Stomach (tissue), 9 donors: Measurements from ENCODE around the gene TOGARAM1. TPM values are rescaled to one million over a fixed set of nuclear protein-coding genes. Genes with fewer than 3 reads are reported as not detected.

Source experiments
- DNase-seq, 2 donors: peaks; one replicate each; pipeline versions ENCODE4 v3.0.0 to v3.0.0-alpha.2; 2013 to 2019
- H3K27ac ChIP-seq, 5 donors: fragments of 200-600 bp in 4 of 5; sonication (generic) in 4 of 5; one replicate each; pipeline ENCODE4 v1.5.1; 2013 to 2019; ENCODE audit warnings: mild to moderate bottlenecking in 1 of 5, moderate library complexity in 1 of 5
- H3K27me3 ChIP-seq, 3 donors: fragments of 200-600 bp; sonication (generic); one replicate each; pipeline ENCODE4 v1.5.1; 2017 to 2019; ENCODE audit warnings: mixed run types in 1 of 3
- H3K36me3 ChIP-seq, 4 donors: fragments of 200-600 bp; sonication (generic); 1 replicate in 3 of 4; 2 replicates in 1 of 4; pipeline ENCODE4 v1.5.1; 2016 to 2019
- H3K4me1 ChIP-seq, 4 donors: fragments of 200-600 bp; sonication (generic); one replicate each; pipeline ENCODE4 v1.5.1; 2016 to 2019
- H3K4me3 ChIP-seq, 4 donors: fragments of 200-600 bp; sonication (generic) in 3 of 4; one replicate each; pipeline ENCODE4 v1.5.1; 2016 to 2019; ENCODE audit warnings: mild to moderate bottlenecking in 1 of 4
- H3K9me3 ChIP-seq, 4 donors: fragments of 200-600 bp; sonication (generic); one replicate each; pipeline ENCODE4 v1.5.1; 2016 to 2019
- EP300 ChIP-seq: sonication (generic); formaldehyde crosslinking; IDR thresholded peaks from one replicate; pipeline ENCODE4 v1.6.1; 2017; ENCODE audit warnings: antibody characterized with exemption
- POLR2A ChIP-seq, 4 donors: fragments of 450-650 bp; IDR thresholded peaks; one replicate each; pipeline ENCODE4 v1.6.1; 2016; ENCODE audit warnings: antibody characterized with exemption in 4 of 4, control low read depth in 2 of 4, mild to moderate bottlenecking in 1 of 4, moderate library complexity in 1 of 4
- POLR2AphosphoS5 ChIP-seq, 3 donors: sonication (generic); formaldehyde crosslinking; IDR thresholded peaks; one replicate each; pipeline ENCODE4 v1.6.1; 2016; ENCODE audit warnings: antibody characterized with exemption in 3 of 3
- WGBS, 5 donors: extraction: QIAGEN DNeasy Blood & Tissue Kit in 3 of 5; methylation state at CpG; one replicate each; pipeline versions ENCODE4 v1.1.5 to v1.1.7; 2013 to 2018; 5-methylcytosine and 5-hydroxymethylcytosine counted together
- intact Hi-C: fragments of 100-400 bp; cut with DNase I; formaldehyde crosslinking; loops from one replicate; pipeline ENCODE4 v1.15.1; 2023; ENCODE audit warnings: low total_unique reads
- polyA plus RNA-seq, 3 donors: library from polyadenylated mRNA; stranded (reverse); fragments of 200-250 nt; gene quantifications; one replicate each; pipeline ENCODE4 v1.2.3, GENCODE V29; 2013
- total RNA-seq, 5 donors: library from RNA; depleted of rRNA; stranded (reverse); fragments of >200 nt; gene quantifications; one replicate each; pipeline versions ENCODE4 v1.1.0 to v1.2.3, GENCODE V29; 2014 to 2016
- TF ChIP-seq, protein P1 (sequence below), 7 experiments: fragments of 450-650 bp in 4 of 7; fragments of 200-600 bp in 3 of 7; sonication (generic) in 3 of 7; IDR thresholded peaks; one replicate each; pipeline ENCODE4 v1.5.1; 2016 to 2019; ENCODE audit warnings: antibody characterized with exemption in 7 of 7, control low read depth in 2 of 7, mild to moderate bottlenecking in 1 of 7
- donor health status: healthy with polysubstance abuse.
- donor health status: Bipolar disorder and iron deficiency.
- donor health status: healthy.

Gene TOGARAM1
- total and polyA plus RNA-seq, 8 donors: 2.6 to 58.0 (median 8.3) TPM

DNA sequence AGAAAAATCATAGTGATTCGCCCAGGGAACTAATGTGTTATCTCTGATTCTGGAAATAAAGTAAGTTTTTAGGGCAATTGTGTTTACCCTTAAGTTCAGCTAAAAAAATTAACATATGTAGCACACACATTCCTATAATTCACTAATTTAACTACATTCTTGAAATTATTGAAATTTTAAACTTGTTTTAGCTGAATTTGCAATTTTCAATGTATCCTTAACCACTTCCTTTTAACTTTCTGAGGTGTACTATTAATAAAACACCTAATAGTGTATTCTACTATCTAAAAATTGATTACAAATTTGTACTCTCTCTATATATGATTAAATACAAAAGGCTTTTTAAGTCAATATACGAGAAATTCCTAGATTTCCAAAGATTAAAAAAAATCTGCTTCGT, 2.5 kb upstream of the TOGARAM1 start:
- WGBS, 5 donors: 55 to 71% (median 60%) methylated on average over 3 of the region's 3 CpGs
- H3K9me3 ChIP-seq: no peaks in the 10 kb centered on the region
- TF ChIP-seq EP300: no peak
- TF ChIP-seq POLR2A (IDR thresholded peaks at IDR 0.05): no peak
- no peak for TF ChIP-seq POLR2AphosphoS5 (IDR thresholded peaks at IDR 0.05)
- H3K4me3 ChIP-seq: peak overlapping the region in 1 of 4 donors; percentile 86
- no peaks in the 10 kb centered on the region for H3K36me3 ChIP-seq
- H3K27me3 ChIP-seq: no peaks in the 10 kb centered on the region
- intact Hi-C loops: no loop called here
- peaks cover 27 to 80% (median 50%) of the 10 kb centered on the region in 4 donors for H3K4me1 ChIP-seq
- no peak overlapping the region for H3K27ac ChIP-seq
- no peak for DNase-seq

DNA sequence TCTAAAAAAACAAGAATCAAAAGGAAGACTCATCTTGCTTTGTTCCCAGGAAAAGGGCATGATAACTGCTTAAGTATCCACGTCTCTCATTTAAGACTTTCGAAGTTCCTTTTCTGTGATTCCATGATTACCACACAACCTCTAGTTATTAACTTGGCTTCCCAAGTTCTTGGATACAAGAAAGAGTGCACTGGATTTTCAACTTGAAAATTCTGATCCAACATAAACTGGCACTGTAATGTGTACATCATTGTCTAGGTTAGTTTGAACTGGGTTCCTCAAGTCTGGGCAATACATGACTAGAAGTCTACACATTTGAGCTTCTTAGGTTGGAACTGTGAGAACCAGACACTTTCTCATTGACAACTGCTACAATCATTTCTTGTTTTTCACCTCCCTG, 1.8 kb upstream of the TOGARAM1 start:
- peak overlapping the region; percentile 74 to 98 (median 89) for H3K4me3 ChIP-seq
- intact Hi-C loops: no loop called here
- DNase-seq: no peak

DNA sequence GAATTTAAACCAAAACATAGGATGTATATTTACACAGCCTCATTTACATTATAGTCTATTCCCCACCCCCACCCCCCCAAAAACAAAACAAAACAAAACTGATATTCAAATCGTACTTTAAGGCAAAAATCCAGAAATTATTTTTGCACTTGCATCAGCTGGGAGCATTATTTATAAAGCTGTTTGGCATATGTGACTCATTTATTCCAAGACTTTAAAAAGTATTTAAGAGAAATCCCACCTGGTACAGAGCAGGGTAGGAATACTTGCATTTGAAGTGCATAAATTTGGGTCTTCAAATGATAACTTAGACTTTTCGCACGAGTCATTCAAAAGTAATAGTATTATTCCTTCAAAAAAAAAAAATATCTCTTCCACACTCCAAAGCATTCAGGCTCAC, 1.3 kb upstream of the TOGARAM1 start:
- Histone ChIP-seq H3K4me3 (peak overlapping the region; percentile 74 to 98 (median 89)), H3K36me3 (no peaks in the 10 kb centered on the region), H3K27me3 (no peaks in the 10 kb centered on the region), H3K9me3 (no peaks in the 10 kb centered on the region), H3K27ac (peak overlapping the region in 4 of 5 donors; percentile 91 to 94 (median 92)), H3K4me1 (peaks cover 27 to 82% (median 57%) of the 10 kb centered on the region in 4 donors)
- 2 to 6% (median 3%) methylated on average over 3 of the region's 3 CpGs for WGBS, 5 donors
- no peak for DNase-seq
- TF ChIP-seq, protein P1, sequence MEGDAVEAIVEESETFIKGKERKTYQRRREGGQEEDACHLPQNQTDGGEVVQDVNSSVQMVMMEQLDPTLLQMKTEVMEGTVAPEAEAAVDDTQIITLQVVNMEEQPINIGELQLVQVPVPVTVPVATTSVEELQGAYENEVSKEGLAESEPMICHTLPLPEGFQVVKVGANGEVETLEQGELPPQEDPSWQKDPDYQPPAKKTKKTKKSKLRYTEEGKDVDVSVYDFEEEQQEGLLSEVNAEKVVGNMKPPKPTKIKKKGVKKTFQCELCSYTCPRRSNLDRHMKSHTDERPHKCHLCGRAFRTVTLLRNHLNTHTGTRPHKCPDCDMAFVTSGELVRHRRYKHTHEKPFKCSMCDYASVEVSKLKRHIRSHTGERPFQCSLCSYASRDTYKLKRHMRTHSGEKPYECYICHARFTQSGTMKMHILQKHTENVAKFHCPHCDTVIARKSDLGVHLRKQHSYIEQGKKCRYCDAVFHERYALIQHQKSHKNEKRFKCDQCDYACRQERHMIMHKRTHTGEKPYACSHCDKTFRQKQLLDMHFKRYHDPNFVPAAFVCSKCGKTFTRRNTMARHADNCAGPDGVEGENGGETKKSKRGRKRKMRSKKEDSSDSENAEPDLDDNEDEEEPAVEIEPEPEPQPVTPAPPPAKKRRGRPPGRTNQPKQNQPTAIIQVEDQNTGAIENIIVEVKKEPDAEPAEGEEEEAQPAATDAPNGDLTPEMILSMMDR (IDR thresholded peaks at IDR 0.05): no peak
- TF ChIP-seq EP300 (no peak), POLR2AphosphoS5 (IDR thresholded peaks at IDR 0.05) (no peak), POLR2A (IDR thresholded peaks at IDR 0.05) (no peak)
- intact Hi-C loops: no loop called here

More for the DNA sequence above, 1.8 kb upstream of the TOGARAM1 start:
- peak overlapping the region in 1 of 5 donors; percentile 91 for H3K27ac ChIP-seq
- H3K36me3 ChIP-seq: no peaks in the 10 kb centered on the region
- no peaks in the 10 kb centered on the region for H3K27me3 ChIP-seq
- H3K9me3 ChIP-seq: no peaks in the 10 kb centered on the region
- TF ChIP-seq POLR2AphosphoS5 (IDR thresholded peaks at IDR 0.05) (no peak), EP300 (no peak), POLR2A (IDR thresholded peaks at IDR 0.05) (no peak)
- TF ChIP-seq, protein P1 (IDR thresholded peaks at IDR 0.05): no peak
- 34 to 55% (median 47%) methylated on average over 2 of the region's 2 CpGs for WGBS, 5 donors
- peaks cover 27 to 82% (median 54%) of the 10 kb centered on the region in 4 donors for H3K4me1 ChIP-seq

DNA sequence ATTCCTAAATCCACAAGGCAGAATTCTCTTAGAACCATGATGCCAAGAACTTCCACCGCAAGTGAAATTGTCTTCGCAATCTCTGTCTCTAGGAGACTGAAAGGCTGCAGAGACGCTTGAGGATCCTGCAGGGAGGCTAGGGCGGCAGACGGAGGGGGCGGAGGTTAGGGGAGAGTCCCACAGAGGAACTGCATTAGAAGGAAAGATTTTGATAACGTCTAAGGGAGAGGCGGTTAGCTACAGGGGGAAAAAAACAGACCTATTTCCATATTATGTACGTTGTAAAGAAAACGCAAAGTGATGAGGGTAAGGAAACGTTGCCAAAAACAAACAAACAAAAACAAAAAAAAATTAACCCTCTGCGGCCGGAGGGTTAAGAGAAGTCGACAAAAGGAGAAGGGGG, 838 bp upstream of the TOGARAM1 start:
- WGBS, 5 donors: 0 to 1% (median 0%) methylated on average over 14 of the region's 14 CpGs
- intact Hi-C loops: no loop called here
- TF ChIP-seq EP300: no peak
- TF ChIP-seq, protein P1 (IDR thresholded peaks at IDR 0.05): no peak
- no peak for TF ChIP-seq POLR2A (IDR thresholded peaks at IDR 0.05)
- TF ChIP-seq POLR2AphosphoS5 (IDR thresholded peaks at IDR 0.05): peak in 1 of 3 donors; percentile 14
- Histone ChIP-seq H3K4me1 (peaks cover 27 to 84% (median 61%) of the 10 kb centered on the region in 4 donors), H3K4me3 (peak overlapping the region; percentile 74 to 98 (median 89)), H3K36me3 (no peaks in the 10 kb centered on the region), H3K9me3 (no peaks in the 10 kb centered on the region), H3K27ac (peak overlapping the region; percentile 91 to 94 (median 92)), H3K27me3 (no peaks in the 10 kb centered on the region)
- DNase-seq: peak; percentile 51 to 87

DNA sequence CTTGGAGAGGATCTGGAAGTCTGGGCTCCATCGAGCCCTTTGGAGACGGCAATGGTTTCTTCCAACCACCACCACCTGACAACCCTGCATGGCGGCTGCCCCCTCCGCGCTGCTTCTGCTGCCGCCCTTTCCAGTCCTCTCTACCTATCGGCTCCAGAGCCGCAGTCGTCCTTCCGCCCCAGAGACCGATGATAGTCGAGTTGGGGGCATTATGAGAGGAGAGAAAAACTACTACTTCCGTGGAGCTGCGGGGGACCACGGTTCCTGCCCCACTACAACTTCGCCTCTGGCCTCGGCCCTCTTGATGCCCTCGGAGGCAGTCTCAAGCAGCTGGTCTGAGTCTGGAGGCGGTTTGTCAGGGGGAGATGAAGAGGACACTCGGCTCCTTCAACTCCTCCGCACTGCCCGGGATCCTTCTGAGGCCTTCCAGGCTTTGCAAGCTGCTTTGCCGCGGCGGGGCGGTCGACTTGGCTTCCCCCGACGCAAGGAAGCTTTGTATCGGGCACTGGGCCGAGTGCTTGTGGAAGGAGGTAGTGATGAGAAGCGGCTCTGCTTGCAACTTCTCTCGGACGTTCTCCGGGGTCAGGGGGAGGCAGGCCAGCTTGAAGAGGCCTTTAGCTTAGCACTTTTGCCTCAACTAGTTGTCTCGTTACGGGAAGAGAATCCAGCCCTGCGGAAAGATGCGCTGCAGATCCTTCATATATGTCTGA, 499 bp downstream of the TOGARAM1 start:
- Histone ChIP-seq H3K27me3 (no peaks in the 10 kb centered on the region), H3K36me3 (no peaks in the 10 kb centered on the region), H3K4me3 (peak overlapping the region; percentile 74 to 98 (median 89)), H3K9me3 (no peaks in the 10 kb centered on the region), H3K4me1 (peaks cover 39 to 84% (median 70%) of the 10 kb centered on the region in 4 donors), H3K27ac (peak overlapping the region; percentile 81 to 94 (median 92))
- 1 to 4% (median 2%) methylated on average over 36 to 39 of the region's 39 CpGs for WGBS, 5 donors
- peak; percentile 49 to 83 for DNase-seq
- TF ChIP-seq POLR2A (IDR thresholded peaks at IDR 0.05) (no peak), EP300 (no peak)
- intact Hi-C loops: no loop called here
